HG03460 (cell line): ENCODE data around the gene FNDC11.

Experiments used
- ATAC-seq: cut with Tn5 transposase; IDR thresholded peaks from one replicate; pipeline ENCODE4 v1.9.1; 2021; ENCODE audit not compliant: unreplicated experiment

FNDC11 gene

GRCh38 chr20:63522981-63523611, 30.9 kb upstream of the FNDC11 start:
- ATAC-seq, result no peak

GRCh38 chr20:63525185-63525584, 28.8 kb upstream of the FNDC11 start:
- no peak for ATAC-seq

- ATAC-seq, result no peak
These were observed 28.0 kb upstream of the FNDC11 start for GRCh38 chr20:63525971-63526370.

GRCh38 chr20:63527184-63527583, 26.8 kb upstream of the FNDC11 start:
- no peak for ATAC-seq

GRCh38 chr20:63529180-63529860, 24.6 kb upstream of the FNDC11 start:
- no peak for ATAC-seq

- no peak for ATAC-seq
These were observed 23.8 kb upstream of the FNDC11 start for GRCh38 chr20:63529861-63530787.

- no peak for ATAC-seq
These were observed 23.2 kb upstream of the FNDC11 start for GRCh38 chr20:63530788-63531160.

- ATAC-seq, result no peak
These were observed 22.1 kb upstream of the FNDC11 start for GRCh38 chr20:63531686-63532448.

- no peak for ATAC-seq
These were observed 21.4 kb upstream of the FNDC11 start for GRCh38 chr20:63532449-63532971.

- no peak for ATAC-seq
These were observed 20.6 kb upstream of the FNDC11 start for GRCh38 chr20:63533388-63533787.

- no peak for ATAC-seq
These were observed 20.0 kb upstream of the FNDC11 start for GRCh38 chr20:63533871-63534393.

- ATAC-seq, result no peak
These were observed 19.5 kb upstream of the FNDC11 start for GRCh38 chr20:63534427-63534830.

GRCh38 chr20:63534831-63535651, 18.9 kb upstream of the FNDC11 start:
- ATAC-seq, result no peak

- ATAC-seq, result no peak
These were observed 17.6 kb upstream of the FNDC11 start for GRCh38 chr20:63536241-63536977.

GRCh38 chr20:63536997-63537524, 16.9 kb upstream of the FNDC11 start, which contains the start of gene PTK6:
Gene PTK6 (minus strand): TSS chr20:63537376. CDS start chr20:63537314, 62 bp downstream.
- peak; percentile 24 for ATAC-seq

GRCh38 chr20:63537525-63538203, 16.3 kb upstream of the FNDC11 start:
- peak; percentile 86 for ATAC-seq

GRCh38 chr20:63538204-63539091, 15.5 kb upstream of the FNDC11 start:
- no peak for ATAC-seq
